GM12892 (cell line): Measurements from ENCODE around the gene PLXNC1.

Experiments used
- POLR2A ChIP-seq: IDR thresholded peaks from 2 replicates; pipeline ENCODE4 v1.6.1; 2011; ENCODE audit warnings: low read depth, low read length, control low read depth
- TAF1 ChIP-seq: IDR thresholded peaks from 2 replicates; pipeline ENCODE4 v1.6.1; 2011; ENCODE audit warnings: low read depth, mild to moderate bottlenecking, control low read depth, low read length, borderline replicate concordance

GRCh38 chr12:94276725-94277124, 128.3 kb downstream of the PLXNC1 start:
- TF ChIP-seq POLR2A, result no peak
- TF ChIP-seq TAF1, result no peak
